Fibroblast of pulmonary artery (primary cell): ENCODE measurements around the gene MMEL1.

Experiments used
- DNase-seq: peaks from one replicate; pipeline ENCODE4 v3.0.0-alpha.2; 2010; ENCODE audit warnings: low read depth
- H3K4me3 ChIP-seq: replicated peaks from 2 replicates; pipeline ENCODE4 v1.5.1; 2011; ENCODE audit warnings: low read depth, mild to moderate bottlenecking, control low read depth, low read length, moderate library complexity
- CTCF ChIP-seq: IDR thresholded peaks from 2 replicates; pipeline ENCODE4 v1.5.1; 2011; ENCODE audit warnings: mild to moderate bottlenecking, control low read depth, low read length, inconsistent platforms; ENCODE audit errors: missing control alignments

Gene MMEL1

GRCh38 chr1:2596530-2597333 lies 36.1 kb downstream of the MMEL1 start:
- no peak overlapping the region for H3K4me3 ChIP-seq
- DNase-seq: no peak
- no peak for TF ChIP-seq CTCF

GRCh38 chr1:2595812-2596529 lies 36.8 kb downstream of the MMEL1 start:
- no peak overlapping the region for H3K4me3 ChIP-seq
- no peak for TF ChIP-seq CTCF
- no peak for DNase-seq

- TF ChIP-seq CTCF: no peak
- no peak overlapping the region for H3K4me3 ChIP-seq
- no peak for DNase-seq
Observed at GRCh38 chr1:2595261-2595811, 37.5 kb downstream of the MMEL1 start.

GRCh38 chr1:2594641-2595131 lies 38.1 kb downstream of the MMEL1 start:
- no peak for DNase-seq
- no peak overlapping the region for H3K4me3 ChIP-seq
- TF ChIP-seq CTCF: no peak

GRCh38 chr1:2594001-2594640 lies 38.7 kb downstream of the MMEL1 start:
- DNase-seq: peak; percentile 50
- peak overlapping the region; percentile 17 for H3K4me3 ChIP-seq
- TF ChIP-seq CTCF: no peak

- DNase-seq: no peak
Observed at GRCh38 chr1:2593251-2593878, 39.5 kb downstream of the MMEL1 start.

More at GRCh38 chr1:2593251-2593878, 39.5 kb downstream of the MMEL1 start:
- TF ChIP-seq CTCF: no peak
- no peak overlapping the region for H3K4me3 ChIP-seq
